Right hindlimb (tissue), 1 donor: Measurements from ENCODE around the gene ADTRP.
A peak's percentile ranks its signal among the peaks of the same experiment; 100 is the strongest.

ENCODE experiments used
- DNase-seq: peaks from one replicate; pipeline ENCODE4 v3.0.0-alpha.2; 2018

Gene ADTRP

GRCh38 chr6:11722805-11723631, 55.6 kb downstream of the ADTRP start:
- no peak for DNase-seq

GRCh38 chr6:11722220-11722619, 56.4 kb downstream of the ADTRP start:
- DNase-seq, result no peak

- DNase-seq, result no peak
These were observed 60.1 kb downstream of the ADTRP start for GRCh38 chr6:11718463-11718862.

GRCh38 chr6:11718031-11718430, 60.6 kb downstream of the ADTRP start:
- no peak for DNase-seq

- DNase-seq, result no peak
These were observed 63.8 kb downstream of the ADTRP start for GRCh38 chr6:11714798-11715285.

- no peak for DNase-seq
These were observed 64.3 kb downstream of the ADTRP start for GRCh38 chr6:11714116-11714797.

- DNase-seq, result no peak
These were observed 65.8 kb downstream of the ADTRP start for GRCh38 chr6:11712760-11713159.

- no peak for DNase-seq
These were observed 66.5 kb downstream of the ADTRP start for GRCh38 chr6:11711984-11712711.

GRCh38 chr6:11711003-11711983, 67.3 kb downstream of the ADTRP start:
- no peak for DNase-seq

GRCh38 chr6:11710311-11710761, 68.3 kb downstream of the ADTRP start:
- DNase-seq, result no peak

GRCh38 chr6:11706171-11706570, 72.4 kb downstream of the ADTRP start:
- DNase-seq, result peak; percentile 54

- no peak for DNase-seq
These were observed 73.1 kb downstream of the ADTRP start for GRCh38 chr6:11705483-11705882.

- no peak for DNase-seq
These were observed 73.5 kb downstream of the ADTRP start for GRCh38 chr6:11705069-11705468.

- no peak for DNase-seq
These were observed 74.9 kb downstream of the ADTRP start for GRCh38 chr6:11703725-11704124.

- DNase-seq, result no peak
These were observed 76.0 kb downstream of the ADTRP start for GRCh38 chr6:11702500-11703130.

GRCh38 chr6:11702089-11702488, 76.5 kb downstream of the ADTRP start:
- DNase-seq, result no peak

GRCh38 chr6:11701573-11701972, 77.0 kb downstream of the ADTRP start:
- DNase-seq, result no peak

- DNase-seq, result no peak
These were observed 78.4 kb downstream of the ADTRP start for GRCh38 chr6:11700118-11700718.

GRCh38 chr6:11699576-11699975, 79.0 kb downstream of the ADTRP start:
- no peak for DNase-seq

GRCh38 chr6:11692451-11693376, 85.9 kb downstream of the ADTRP start:
- no peak for DNase-seq
